Measurements from ENCODE around the gene ZNF615.

The ZNF615 gene

DNA sequence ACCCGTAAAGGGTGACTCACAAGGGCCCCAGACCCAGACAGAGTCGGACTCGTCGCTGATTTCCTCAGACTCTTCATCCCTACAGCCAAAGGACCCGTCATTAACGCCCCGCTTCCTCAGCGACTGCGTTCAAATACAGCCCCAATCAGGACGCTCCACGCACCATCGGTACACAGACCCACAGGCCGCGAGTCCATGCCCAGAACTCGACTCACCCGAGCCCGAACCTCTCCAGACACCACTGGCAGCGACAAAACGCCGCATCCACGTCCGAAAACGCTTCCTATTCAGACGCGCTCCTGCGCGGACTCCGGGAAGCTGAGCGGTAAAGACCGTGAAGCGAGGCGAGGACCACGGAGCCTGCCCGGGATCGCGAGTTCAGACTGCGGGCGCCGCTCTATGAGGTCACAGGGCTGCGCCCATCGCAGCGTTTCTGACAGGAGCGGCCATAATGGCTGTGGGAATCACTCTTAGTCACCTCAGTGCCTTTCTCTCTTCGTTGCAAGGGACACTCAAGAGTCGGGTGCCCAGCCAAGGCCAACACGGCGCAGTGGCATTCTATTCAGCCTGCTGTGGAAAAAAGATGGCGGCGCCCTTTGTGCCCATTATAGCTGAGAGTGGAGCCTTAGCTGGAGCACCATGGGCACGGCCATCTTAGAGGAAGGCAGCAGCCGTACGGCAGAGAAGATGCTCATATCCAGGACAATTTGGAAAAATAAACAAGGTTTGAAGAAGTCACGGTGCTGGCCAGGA, 20.2 kb upstream of the ZNF615 start, which contains the start of gene ZNF614 (continued):
- TF ChIP-seq, protein P1, sequence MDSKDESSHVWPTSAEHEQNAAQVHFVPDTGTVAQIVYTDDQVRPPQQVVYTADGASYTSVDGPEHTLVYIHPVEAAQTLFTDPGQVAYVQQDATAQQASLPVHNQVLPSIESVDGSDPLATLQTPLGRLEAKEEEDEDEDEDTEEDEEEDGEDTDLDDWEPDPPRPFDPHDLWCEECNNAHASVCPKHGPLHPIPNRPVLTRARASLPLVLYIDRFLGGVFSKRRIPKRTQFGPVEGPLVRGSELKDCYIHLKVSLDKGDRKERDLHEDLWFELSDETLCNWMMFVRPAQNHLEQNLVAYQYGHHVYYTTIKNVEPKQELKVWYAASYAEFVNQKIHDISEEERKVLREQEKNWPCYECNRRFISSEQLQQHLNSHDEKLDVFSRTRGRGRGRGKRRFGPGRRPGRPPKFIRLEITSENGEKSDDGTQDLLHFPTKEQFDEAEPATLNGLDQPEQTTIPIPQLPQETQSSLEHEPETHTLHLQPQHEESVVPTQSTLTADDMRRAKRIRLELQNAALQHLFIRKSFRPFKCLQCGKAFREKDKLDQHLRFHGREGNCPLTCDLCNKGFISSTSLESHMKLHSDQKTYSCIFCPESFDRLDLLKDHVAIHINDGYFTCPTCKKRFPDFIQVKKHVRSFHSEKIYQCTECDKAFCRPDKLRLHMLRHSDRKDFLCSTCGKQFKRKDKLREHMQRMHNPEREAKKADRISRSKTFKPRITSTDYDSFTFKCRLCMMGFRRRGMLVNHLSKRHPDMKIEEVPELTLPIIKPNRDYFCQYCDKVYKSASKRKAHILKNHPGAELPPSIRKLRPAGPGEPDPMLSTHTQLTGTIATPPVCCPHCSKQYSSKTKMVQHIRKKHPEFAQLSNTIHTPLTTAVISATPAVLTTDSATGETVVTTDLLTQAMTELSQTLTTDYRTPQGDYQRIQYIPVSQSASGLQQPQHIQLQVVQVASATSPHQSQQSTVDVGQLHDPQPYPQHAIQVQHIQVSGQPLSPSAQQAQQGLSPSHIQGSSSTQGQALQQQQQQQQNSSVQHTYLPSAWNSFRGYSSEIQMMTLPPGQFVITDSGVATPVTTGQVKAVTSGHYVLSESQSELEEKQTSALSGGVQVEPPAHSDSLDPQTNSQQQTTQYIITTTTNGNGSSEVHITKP (tag by site-specific recombination; IDR thresholded peaks at IDR 0.05) = no peak
- TF ChIP-seq TRIM28 (IDR thresholded peaks at IDR 0.05; ENCODE audit: borderline replicate concordance, low read length) (peak; percentile 63; the same call in 1 of the 2 replicates), ZNF792 (tag by site-specific recombination; IDR thresholded peaks at IDR 0.05) (no peak), PRDM4 (tag by site-specific recombination; IDR thresholded peaks at IDR 0.05) (no peak), ZNF830 (tag by site-specific recombination; IDR thresholded peaks at IDR 0.05; ENCODE audit: low read depth) (no peak), ZNF596 (tag by site-specific recombination; IDR thresholded peaks at IDR 0.05) (no peak), ZNF274 (IDR thresholded peaks at IDR 0.05; ENCODE audit: low read length) (no peak), ZNF274 (tag by site-specific recombination; IDR thresholded peaks at IDR 0.05; ENCODE audit: borderline replicate concordance) (no peak; the same call in 1 of the 2 replicates), IKZF3 (tag by site-specific recombination; IDR thresholded peaks at IDR 0.05) (no peak), ZNF394 (tag by site-specific recombination; IDR thresholded peaks at IDR 0.05; ENCODE audit: borderline replicate concordance) (peak; percentile 30), ZNF248 (tag by site-specific recombination; IDR thresholded peaks at IDR 0.05) (no peak), SALL2 (tag by site-specific recombination; IDR thresholded peaks at IDR 0.05; ENCODE audit: borderline replicate concordance) (no peak), ZNF184 (tag by site-specific recombination; IDR thresholded peaks at IDR 0.05) (no peak), ZBTB44 (tag by site-specific recombination; IDR thresholded peaks at IDR 0.05) (no peak), RBAK (tag by site-specific recombination; IDR thresholded peaks at IDR 0.05) (no peak)
- TF ChIP-seq, protein P2, sequence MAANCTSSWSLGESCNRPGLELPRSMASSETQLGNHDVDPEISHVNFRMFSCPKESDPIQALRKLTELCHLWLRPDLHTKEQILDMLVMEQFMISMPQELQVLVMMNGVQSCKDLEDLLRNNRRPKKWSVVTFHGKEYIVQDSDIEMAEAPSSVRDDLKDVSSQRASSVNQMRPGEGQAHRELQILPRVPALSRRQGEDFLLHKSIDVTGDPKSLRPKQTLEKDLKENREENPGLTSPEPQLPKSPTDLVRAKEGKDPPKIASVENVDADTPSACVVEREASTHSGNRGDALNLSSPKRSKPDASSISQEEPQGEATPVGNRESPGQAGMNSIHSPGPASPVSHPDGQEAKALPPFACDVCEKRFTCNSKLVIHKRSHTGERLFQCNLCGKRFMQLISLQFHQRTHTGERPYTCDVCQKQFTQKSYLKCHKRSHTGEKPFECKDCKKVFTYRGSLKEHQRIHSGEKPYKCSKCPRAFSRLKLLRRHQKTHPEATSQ (tag by site-specific recombination; IDR thresholded peaks at IDR 0.05) = no peak
- TF ChIP-seq, protein P3, sequence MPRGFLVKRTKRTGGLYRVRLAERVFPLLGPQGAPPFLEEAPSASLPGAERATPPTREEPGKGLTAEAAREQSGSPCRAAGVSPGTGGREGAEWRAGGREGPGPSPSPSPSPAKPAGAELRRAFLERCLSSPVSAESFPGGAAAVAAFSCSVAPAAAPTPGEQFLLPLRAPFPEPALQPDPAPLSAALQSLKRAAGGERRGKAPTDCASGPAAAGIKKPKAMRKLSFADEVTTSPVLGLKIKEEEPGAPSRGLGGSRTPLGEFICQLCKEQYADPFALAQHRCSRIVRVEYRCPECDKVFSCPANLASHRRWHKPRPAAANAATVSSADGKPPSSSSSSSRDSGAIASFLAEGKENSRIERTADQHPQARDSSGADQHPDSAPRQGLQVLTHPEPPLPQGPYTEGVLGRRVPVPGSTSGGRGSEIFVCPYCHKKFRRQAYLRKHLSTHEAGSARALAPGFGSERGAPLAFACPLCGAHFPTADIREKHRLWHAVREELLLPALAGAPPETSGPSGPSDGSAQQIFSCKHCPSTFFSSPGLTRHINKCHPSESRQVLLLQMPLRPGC (tag by site-specific recombination; IDR thresholded peaks at IDR 0.05) = no peak
- TF ChIP-seq, protein P4, sequence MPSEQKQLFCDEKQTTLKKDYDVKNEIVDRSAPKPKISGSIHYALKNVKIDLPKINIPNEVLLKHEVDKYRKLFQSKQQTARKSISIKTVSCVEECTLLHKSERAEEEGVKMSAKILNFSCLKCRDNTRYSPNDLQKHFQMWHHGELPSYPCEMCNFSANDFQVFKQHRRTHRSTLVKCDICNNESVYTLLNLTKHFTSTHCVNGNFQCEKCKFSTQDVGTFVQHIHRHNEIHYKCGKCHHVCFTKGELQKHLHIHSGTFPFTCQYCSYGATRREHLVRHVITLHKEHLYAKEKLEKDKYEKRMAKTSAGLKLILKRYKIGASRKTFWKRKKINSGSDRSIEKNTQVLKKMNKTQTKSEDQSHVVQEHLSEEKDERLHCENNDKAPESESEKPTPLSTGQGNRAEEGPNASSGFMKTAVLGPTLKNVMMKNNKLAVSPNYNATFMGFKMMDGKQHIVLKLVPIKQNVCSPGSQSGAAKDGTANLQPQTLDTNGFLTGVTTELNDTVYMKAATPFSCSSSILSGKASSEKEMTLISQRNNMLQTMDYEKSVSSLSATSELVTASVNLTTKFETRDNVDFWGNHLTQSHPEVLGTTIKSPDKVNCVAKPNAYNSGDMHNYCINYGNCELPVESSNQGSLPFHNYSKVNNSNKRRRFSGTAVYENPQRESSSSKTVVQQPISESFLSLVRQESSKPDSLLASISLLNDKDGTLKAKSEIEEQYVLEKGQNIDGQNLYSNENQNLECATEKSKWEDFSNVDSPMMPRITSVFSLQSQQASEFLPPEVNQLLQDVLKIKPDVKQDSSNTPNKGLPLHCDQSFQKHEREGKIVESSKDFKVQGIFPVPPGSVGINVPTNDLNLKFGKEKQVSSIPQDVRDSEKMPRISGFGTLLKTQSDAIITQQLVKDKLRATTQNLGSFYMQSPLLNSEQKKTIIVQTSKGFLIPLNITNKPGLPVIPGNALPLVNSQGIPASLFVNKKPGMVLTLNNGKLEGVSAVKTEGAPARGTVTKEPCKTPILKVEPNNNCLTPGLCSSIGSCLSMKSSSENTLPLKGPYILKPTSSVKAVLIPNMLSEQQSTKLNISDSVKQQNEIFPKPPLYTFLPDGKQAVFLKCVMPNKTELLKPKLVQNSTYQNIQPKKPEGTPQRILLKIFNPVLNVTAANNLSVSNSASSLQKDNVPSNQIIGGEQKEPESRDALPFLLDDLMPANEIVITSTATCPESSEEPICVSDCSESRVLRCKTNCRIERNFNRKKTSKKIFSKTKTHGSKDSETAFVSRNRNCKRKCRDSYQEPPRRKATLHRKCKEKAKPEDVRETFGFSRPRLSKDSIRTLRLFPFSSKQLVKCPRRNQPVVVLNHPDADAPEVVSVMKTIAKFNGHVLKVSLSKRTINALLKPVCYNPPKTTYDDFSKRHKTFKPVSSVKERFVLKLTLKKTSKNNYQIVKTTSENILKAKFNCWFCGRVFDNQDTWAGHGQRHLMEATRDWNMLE (tag by site-specific recombination; conservative IDR thresholded peaks at IDR 0.05; ENCODE audit: low read depth) = no peak

Measured in HEK293 (cell line).